ENCODE measurements around the gene EIF2D.
"Not testable (repeated sequence)": the region's sequence is repeated elsewhere in the genome, so short reads cannot be mapped to it uniquely, and the experiment has no call there.

Gene EIF2D

DNA sequence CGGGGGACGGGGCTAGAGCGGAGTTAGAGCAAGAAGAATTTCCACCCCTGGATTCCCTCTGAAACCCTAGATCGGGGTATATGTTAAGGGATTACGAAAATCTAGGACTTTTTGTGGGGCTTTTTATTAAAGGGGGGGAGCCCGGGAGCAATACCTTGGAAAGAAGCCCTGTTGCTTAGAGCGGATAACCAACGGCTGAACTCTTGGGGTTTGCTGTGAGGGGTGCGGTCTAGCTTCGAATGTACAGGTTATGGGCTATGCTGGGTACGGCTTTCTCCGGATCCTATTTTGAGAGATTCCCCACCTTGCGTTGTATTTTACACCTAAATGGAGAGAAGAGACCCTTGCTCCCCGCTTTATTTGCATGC is 23.7 kb upstream of the EIF2D start:
- no peak for DNase-seq (ENCODE audit: low read depth)
- peak overlapping the region; percentile 89 for H3K4me3 ChIP-seq (ENCODE audit: low read depth, low read length)
- TF ChIP-seq, protein P1, sequence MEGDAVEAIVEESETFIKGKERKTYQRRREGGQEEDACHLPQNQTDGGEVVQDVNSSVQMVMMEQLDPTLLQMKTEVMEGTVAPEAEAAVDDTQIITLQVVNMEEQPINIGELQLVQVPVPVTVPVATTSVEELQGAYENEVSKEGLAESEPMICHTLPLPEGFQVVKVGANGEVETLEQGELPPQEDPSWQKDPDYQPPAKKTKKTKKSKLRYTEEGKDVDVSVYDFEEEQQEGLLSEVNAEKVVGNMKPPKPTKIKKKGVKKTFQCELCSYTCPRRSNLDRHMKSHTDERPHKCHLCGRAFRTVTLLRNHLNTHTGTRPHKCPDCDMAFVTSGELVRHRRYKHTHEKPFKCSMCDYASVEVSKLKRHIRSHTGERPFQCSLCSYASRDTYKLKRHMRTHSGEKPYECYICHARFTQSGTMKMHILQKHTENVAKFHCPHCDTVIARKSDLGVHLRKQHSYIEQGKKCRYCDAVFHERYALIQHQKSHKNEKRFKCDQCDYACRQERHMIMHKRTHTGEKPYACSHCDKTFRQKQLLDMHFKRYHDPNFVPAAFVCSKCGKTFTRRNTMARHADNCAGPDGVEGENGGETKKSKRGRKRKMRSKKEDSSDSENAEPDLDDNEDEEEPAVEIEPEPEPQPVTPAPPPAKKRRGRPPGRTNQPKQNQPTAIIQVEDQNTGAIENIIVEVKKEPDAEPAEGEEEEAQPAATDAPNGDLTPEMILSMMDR (conservative IDR thresholded peaks at IDR 0.05; ENCODE audit: low read depth, low read length) = no peak

DNA sequence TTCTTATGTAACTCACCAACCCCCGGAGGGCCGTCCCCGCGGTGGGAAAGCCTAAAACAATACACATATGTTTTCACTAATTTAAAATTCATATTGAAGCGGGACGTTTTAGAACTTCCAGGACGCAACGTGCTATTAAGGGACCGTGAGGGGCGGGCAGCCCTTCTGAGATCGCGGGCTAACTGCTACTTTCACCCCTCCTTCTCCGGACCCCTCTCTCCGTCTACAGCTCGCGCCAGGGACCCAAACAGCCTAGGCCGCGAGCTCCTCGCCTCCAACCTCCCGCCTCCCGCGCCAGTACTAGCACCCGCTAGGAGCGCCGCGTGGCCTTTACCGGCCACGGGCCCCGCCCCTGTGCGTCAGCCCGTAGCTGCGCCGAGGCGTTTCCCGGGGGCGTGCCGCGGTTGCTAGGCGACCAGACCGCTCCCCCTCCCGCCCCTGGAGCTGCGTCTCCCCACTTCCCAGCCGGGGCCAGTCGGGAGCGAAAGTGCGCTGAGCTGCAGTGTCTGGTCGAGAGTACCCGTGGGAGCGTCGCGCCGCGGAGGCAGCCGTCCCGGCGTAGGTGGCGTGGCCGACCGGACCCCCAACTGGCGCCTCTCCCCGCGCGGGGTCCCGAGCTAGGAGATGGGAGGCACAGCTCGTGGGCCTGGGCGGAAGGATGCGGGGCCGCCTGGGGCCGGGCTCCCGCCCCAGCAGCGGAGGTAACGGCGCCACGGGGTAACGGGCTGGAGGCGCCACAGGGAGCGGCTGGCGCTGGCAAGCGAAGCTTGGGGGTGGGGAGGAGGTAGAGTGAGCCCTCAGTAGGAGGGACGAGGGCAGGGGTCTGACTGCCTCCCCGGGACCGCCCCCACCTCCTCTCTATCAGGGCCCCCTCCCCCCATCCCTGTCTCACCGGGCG is 23.1 kb upstream of the EIF2D start, which contains the start of gene DYRK3:
Gene DYRK3, plus strand, starts transcription at position 457 of the 898 bp plus-strand sequence. Its CDS starts 168 bp downstream, at position 625.
- H3K4me3 ChIP-seq (ENCODE audit: low read depth, low read length) = peak within 1 kb of the TSS; percentile 89
- TF ChIP-seq, protein P1 (conservative IDR thresholded peaks at IDR 0.05; ENCODE audit: low read depth, low read length) = no peak
- peak; percentile 95 for DNase-seq (ENCODE audit: low read depth)

DNA sequence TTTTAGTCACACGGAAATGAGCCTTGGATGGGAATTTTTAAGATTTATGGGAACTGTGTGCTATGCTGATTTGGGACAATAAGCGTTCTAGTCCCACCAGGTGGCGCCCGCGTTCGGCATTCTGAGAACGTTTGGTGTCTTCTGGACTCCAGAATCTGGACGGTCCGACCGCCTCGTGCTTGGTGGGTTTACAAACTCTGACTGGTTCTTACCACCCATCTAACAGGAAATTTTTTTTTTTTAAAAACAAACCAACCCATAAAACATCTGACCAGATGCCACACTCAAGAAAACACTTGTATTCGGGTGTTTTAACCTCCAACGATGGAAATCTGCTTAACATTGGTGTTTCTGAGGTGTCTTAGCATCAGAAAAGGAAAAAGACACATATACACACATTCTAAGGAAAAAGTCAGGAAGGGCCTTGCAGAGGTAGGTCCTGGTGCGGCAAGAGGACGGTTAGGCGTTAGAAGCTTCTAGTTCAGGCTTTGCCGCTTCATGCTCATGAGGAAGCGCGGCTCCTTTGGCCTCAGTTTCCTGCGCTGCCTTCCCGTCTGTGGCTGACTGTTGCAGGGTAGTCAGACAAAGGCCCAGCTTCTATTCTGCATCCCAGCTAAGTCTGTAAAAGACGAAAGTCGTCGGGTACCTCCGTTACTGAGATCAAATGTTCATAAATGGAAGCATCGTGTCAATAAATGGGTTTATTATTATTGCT is 22.3 kb upstream of the EIF2D start:
- peak overlapping the region; percentile 89 for H3K4me3 ChIP-seq (ENCODE audit: low read depth, low read length)
- peak; percentile 91 for DNase-seq (ENCODE audit: low read depth)

DNA sequence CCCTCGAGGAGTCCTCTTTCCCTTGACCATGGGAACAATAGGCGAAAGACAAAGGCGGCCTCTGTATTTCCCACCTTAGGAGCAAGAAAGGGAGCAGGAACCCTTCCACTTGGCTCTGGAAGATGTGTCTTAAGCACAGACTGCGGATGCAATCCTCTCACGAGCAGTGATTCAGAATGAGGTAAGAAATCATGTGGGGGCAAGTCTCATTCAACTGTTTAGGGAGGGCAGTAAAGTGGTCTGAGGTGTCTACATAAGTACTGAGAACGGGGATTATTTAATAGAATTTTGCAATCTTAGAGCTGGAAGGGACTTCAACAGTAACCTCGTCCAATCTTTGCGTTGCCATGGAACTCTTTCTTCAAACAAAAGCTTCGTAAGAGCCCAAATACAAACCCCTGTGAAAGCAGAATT is 21.4 kb upstream of the EIF2D start:
- DNase-seq (ENCODE audit: low read depth) = peak; percentile 88
- no peak overlapping the region for H3K4me3 ChIP-seq (ENCODE audit: low read depth, low read length)
- TF ChIP-seq, protein P1 (conservative IDR thresholded peaks at IDR 0.05; ENCODE audit: low read depth, low read length) = no peak

More for the DNA sequence above, 22.3 kb upstream of the EIF2D start:
- TF ChIP-seq, protein P1 (conservative IDR thresholded peaks at IDR 0.05; ENCODE audit: low read depth, low read length) = peak; percentile 90

DNA sequence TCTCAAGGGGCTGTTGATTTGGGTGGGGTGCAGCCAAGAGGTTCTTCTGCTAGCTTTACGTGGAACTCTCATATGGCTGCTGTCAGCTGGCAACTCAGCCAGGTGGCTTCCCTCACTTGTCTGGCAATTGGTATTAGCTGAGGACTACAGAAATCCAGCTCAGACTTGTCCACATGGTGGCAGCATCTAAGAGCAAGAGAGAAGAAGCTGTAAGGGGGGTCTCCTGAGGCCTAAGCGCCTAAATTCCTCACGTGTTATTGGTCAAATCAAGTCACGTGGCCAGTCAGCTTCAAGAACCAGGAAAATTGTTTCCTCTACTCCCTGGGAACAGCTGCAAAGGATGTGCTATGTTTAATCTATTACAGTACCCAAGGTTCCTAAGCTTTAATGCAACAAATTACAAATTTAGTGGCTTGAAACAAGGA is 18.8 kb upstream of the EIF2D start:
- peak; percentile 97 for DNase-seq (ENCODE audit: low read depth)
- TF ChIP-seq, protein P1 (conservative IDR thresholded peaks at IDR 0.05; ENCODE audit: low read depth, low read length) = peak; percentile 81
- no peak overlapping the region for H3K4me3 ChIP-seq (ENCODE audit: low read depth, low read length)

DNA sequence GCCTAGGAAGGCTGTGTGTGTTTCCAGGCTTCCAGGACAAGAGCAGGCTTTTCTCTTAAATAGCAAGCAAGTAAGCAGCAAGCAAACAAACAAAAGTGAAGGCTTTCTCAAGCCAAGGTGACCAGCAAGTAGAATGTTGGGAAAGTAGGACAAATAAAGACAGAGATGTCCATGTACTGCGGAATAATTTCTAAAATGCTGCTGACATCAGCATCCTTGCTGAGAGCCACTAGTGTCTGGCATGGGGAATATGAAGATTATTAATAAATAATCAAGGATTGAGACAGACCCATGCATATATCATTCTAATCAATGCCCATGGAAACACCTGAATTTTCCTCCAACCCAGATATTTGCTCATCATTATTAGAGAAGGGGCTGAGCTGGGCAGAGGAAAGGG is 16.7 kb upstream of the EIF2D start:
- TF ChIP-seq, protein P1 (conservative IDR thresholded peaks at IDR 0.05; ENCODE audit: low read depth, low read length) = no peak
- no peak for DNase-seq (ENCODE audit: low read depth)
- H3K4me3 ChIP-seq (ENCODE audit: low read depth, low read length) = no peak overlapping the region

DNA sequence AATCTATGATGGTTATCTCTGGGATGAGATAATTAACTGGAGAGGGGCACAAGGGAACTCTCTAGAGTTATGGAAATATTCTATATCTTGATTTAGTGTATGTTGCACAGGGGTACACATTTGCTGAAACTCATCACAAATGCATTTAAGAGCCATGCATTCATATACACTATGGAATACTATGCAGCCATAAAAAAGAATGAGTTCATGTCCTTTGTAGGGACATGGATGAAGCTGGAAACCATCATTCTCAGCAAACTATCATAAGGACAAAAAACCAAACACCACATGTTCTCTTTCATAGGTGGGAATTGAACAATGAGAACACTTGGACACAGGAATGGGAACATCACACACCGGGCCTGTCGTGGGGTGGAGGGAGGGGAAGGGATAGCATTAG is 14.1 kb upstream of the EIF2D start:
- H3K4me3 ChIP-seq (ENCODE audit: low read depth, low read length); DNase-seq (ENCODE audit: low read depth): not testable (repeated sequence)
